Keratinocyte (primary cell): ENCODE results near the gene HTR2C. TPM values are rescaled to one million over a fixed set of nuclear protein-coding genes. Genes with fewer than 3 reads are reported as not detected.

ENCODE experiments used
- DNase-seq: peaks from one replicate; pipeline ENCODE4 v3.0.0-alpha.2; 2011; ENCODE audit warnings: low read depth, missing footprints, low spot score
- FAIRE-seq: peaks from 2 replicates; lab custom pipeline; 2011; peaks lifted over from hg19 to GRCh38; lab: Jason Lieb, UNC
- H2AFZ ChIP-seq: 2 replicates; pipeline ENCODE4 v1.6.0; 2012; ENCODE audit warnings: low read length, control low read depth, inconsistent platforms; ENCODE audit not compliant: control insufficient read depth
- H3K27ac ChIP-seq: 2 replicates; pipeline ENCODE4 v1.5.1; 2011; ENCODE audit warnings: low read length; ENCODE audit not compliant: control insufficient read depth, insufficient read depth
- H3K27me3 ChIP-seq: 3 replicates; pipeline ENCODE4 v1.6.0; 2011; ENCODE audit warnings: low read length; ENCODE audit not compliant: control insufficient read depth, insufficient read depth; ENCODE audit errors: extremely low read depth
- H3K36me3 ChIP-seq, 2 experiments: 2 replicates in 1 of 2; 3 replicates in 1 of 2; pipeline ENCODE4 v1.5.1; 2011; ENCODE audit warnings: low read length in 2 of 2, mild to moderate bottlenecking in 1 of 2; ENCODE audit not compliant: control insufficient read depth in 2 of 2, insufficient read depth in 2 of 2; ENCODE audit errors: extremely low read depth in 1 of 2
- H3K4me1 ChIP-seq: 3 replicates; pipeline ENCODE4 v1.5.1; 2011; ENCODE audit warnings: low read length; ENCODE audit not compliant: control insufficient read depth, insufficient read depth; ENCODE audit errors: extremely low read depth
- H3K4me2 ChIP-seq: 3 replicates; pipeline ENCODE4 v1.6.0; 2011; ENCODE audit warnings: low read depth, low read length; ENCODE audit not compliant: control insufficient read depth, insufficient read depth; ENCODE audit errors: extremely low read depth
- H3K4me3 ChIP-seq, 3 experiments: fragments of 200-600 bp in 1 of 3; sonication (generic) in 1 of 3; 2 replicates in 2 of 3; 3 replicates in 1 of 3; pipeline ENCODE4 v1.5.1; 2011 to 2016; ENCODE audit warnings: low read length in 3 of 3, mild to moderate bottlenecking in 3 of 3, control low read depth in 2 of 3, inconsistent platforms in 1 of 3, low read depth in 1 of 3, mixed read lengths in 1 of 3, mixed run types in 1 of 3, moderate library complexity in 1 of 3; ENCODE audit not compliant: control insufficient read depth in 2 of 3, insufficient read depth in 2 of 3; ENCODE audit errors: extremely low read depth in 1 of 3
- H3K79me2 ChIP-seq: 2 replicates; pipeline ENCODE4 v1.6.0; 2012; ENCODE audit warnings: low read length; ENCODE audit not compliant: control insufficient read depth, insufficient read depth
- H3K9ac ChIP-seq: 3 replicates; pipeline ENCODE4 v1.6.0; 2011; ENCODE audit warnings: low read length; ENCODE audit not compliant: control insufficient read depth, insufficient read depth; ENCODE audit errors: extremely low read depth
- H3K9me1 ChIP-seq: 3 replicates; pipeline ENCODE4 v1.6.0; 2011; ENCODE audit warnings: low read length; ENCODE audit not compliant: control insufficient read depth, insufficient read depth; ENCODE audit errors: extremely low read depth
- H3K9me3 ChIP-seq: 2 replicates; pipeline ENCODE4 v1.5.1; 2012; ENCODE audit warnings: low read depth, low read length; ENCODE audit not compliant: control insufficient read depth
- H4K20me1 ChIP-seq: 3 replicates; pipeline ENCODE4 v1.6.0; 2011; ENCODE audit warnings: low read length; ENCODE audit not compliant: control insufficient read depth, insufficient read depth; ENCODE audit errors: extremely low read depth
- CTCF ChIP-seq, 3 experiments: IDR thresholded peaks in 1 of 3; conservative IDR thresholded peaks in 1 of 3; optimal IDR thresholded peaks in 1 of 3; 2 replicates in 2 of 3; 3 replicates in 1 of 3; pipeline versions ENCODE3 to v1.5.1; 2011; ENCODE audit warnings: low read length in 3 of 3, mild to moderate bottlenecking in 3 of 3, moderate library complexity in 2 of 3, control low read depth in 1 of 3, inconsistent platforms in 1 of 3; ENCODE audit not compliant: insufficient read depth in 2 of 3; ENCODE audit errors: extremely low read depth in 1 of 3
- EZH2 ChIP-seq: IDR thresholded peaks from one replicate; pipeline ENCODE4 v1.6.1; 2012; ENCODE audit warnings: inconsistent platforms, mild to moderate bottlenecking, low read length, moderate library complexity
- dilution Hi-C: fragments of 300-500 bp; cut with MboI; formaldehyde crosslinking; loops from one replicate; pipeline ENCODE4 v1.7.0; 2020; ENCODE audit warnings: low sequenced_read_pairs; ENCODE audit not compliant: extremely low pct_ligation_motif_present
- polyA plus RNA-seq, 5 experiments: library from polyadenylated mRNA; depleted of rRNA in 3 of 5; stranded (reverse) in 3 of 5; stranded (forward) in 1 of 5; unstranded in 1 of 5; fragments of >200 nt; gene quantifications; 1 replicate in 1 of 5; 2 replicates in 3 of 5; 3 replicates in 1 of 5; pipeline versions ENCODE4 v1.2.1 to v1.2.3, GENCODE V29; 2011 to 2012; ENCODE audit warnings: missing spikeins in 2 of 5, low read depth in 1 of 5, low replicate concordance in 1 of 5

Gene HTR2C
- polyA plus RNA-seq, 1 donor (not counting 4 experiments of a cell fraction or from before 2014, with no cell fraction given), result not detected

- no peaks in the 10 kb centered on the region for H3K4me1 ChIP-seq
- H4K20me1 ChIP-seq, result no peaks in the 10 kb centered on the region
- dilution Hi-C loops, result no loop called here
- H2AFZ ChIP-seq, result no peak overlapping the region
- H3K4me2 ChIP-seq, result no peak overlapping the region
- no peak overlapping the region for H3K4me3 ChIP-seq
- TF ChIP-seq EZH2 (no peak), CTCF (optimal IDR thresholded peaks at IDR 0.05 in 1 of 3, IDR thresholded peaks at IDR 0.05 in 1 of 3, conservative IDR thresholded peaks at IDR 0.05 in 1 of 3; ENCODE audit: extremely low read depth in 1 of 3, insufficient read depth in 2 of 3, low read length in 3 of 3) (no peak)
- H3K79me2 ChIP-seq, result no peaks in the 10 kb centered on the region
- DNase-seq, result no peak
- no peaks in the 10 kb centered on the region for H3K27me3 ChIP-seq
- H3K36me3 ChIP-seq, result no peaks in the 10 kb centered on the region
- no peak overlapping the region for H3K9ac ChIP-seq
- no peak overlapping the region for H3K27ac ChIP-seq
- no peaks in the 10 kb centered on the region for H3K9me3 ChIP-seq
- FAIRE-seq, result no peak
- no peaks in the 10 kb centered on the region for H3K9me1 ChIP-seq
Measured at GRCh38 chrX:114800719-114801118, 216.8 kb downstream of the HTR2C start.

DNA sequence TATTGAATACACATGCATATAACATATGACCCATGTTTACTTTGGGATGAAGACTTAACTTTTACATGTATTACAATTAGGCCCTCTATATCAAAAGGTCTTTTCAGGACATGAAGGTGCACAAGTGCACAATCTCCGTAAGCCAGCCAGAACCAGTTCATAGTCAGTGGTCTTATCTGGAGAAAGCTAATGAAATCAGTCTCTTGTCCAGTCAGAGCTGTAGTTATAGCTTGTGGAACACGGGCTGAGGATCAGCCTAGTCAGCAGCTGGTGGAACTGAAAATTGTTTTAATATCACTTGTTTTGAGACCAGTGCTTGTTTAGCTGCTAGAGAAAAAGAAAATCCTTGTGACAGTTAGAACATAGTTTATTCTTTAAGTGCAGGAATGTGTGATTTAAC lies 235.6 kb downstream of the HTR2C start:
- Histone ChIP-seq H2AFZ (no peak overlapping the region), H3K9ac (no peak overlapping the region), H3K4me3 (no peak overlapping the region), H3K4me2 (no peak overlapping the region), H3K9me3 (no peaks in the 10 kb centered on the region), H4K20me1 (no peaks in the 10 kb centered on the region), H3K36me3 (no peaks in the 10 kb centered on the region), H3K27me3 (no peaks in the 10 kb centered on the region), H3K79me2 (no peaks in the 10 kb centered on the region), H3K27ac (no peak overlapping the region), H3K4me1 (no peaks in the 10 kb centered on the region), H3K9me1 (no peaks in the 10 kb centered on the region)
- no peak for DNase-seq
- no peak for FAIRE-seq
- dilution Hi-C loops, result no loop called here
- TF ChIP-seq CTCF (optimal IDR thresholded peaks at IDR 0.05 in 1 of 3, IDR thresholded peaks at IDR 0.05 in 1 of 3, conservative IDR thresholded peaks at IDR 0.05 in 1 of 3; ENCODE audit: extremely low read depth in 1 of 3, insufficient read depth in 2 of 3, low read length in 3 of 3) (no peak), EZH2 (no peak)
